GM12892 (cell line): ENCODE measurements around the gene RPUSD4.

Source experiments
- POLR2A ChIP-seq: IDR thresholded peaks from 2 replicates; pipeline ENCODE4 v1.6.1; 2011; ENCODE audit warnings: low read depth, low read length, control low read depth
- POLR2AphosphoS5 ChIP-seq: IDR thresholded peaks from 2 replicates; pipeline ENCODE4 v1.6.1; 2011; ENCODE audit warnings: low read depth, low read length, control low read depth

DNA sequence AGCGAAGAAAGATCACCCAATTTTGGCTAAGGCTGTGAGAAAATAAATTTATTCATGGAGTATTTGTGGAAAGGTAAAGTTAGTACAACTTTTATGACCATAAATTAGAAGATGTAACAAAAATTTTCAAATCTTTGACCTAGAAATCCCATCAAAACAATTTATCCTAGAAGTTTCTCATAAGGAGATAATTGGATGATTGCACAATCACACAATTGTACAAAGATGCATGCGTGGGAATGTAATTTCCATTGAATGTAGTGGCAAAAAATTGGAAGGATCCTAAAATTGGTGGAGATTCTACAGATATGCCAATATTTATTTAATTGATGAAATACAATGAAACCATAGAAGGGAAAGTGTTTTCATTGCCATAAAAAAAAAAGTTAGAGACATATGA, 45.7 kb upstream of the RPUSD4 start:
- TF ChIP-seq POLR2A (no peak), POLR2AphosphoS5 (no peak)
